Activated CD4-positive, alpha-beta memory T cell treated with anti-CD3 and anti-CD28 coated beads, Interleukin-2, amount 10 ng/mL, durations not matched to agents 7 days and 5 days (primary cell): ENCODE data around the gene GASK1B. TPM values are rescaled to one million over a fixed set of nuclear protein-coding genes. Genes with fewer than 3 reads are reported as not detected.

ENCODE experiments used
- CTCF ChIA-PET: fragments of 350-600 bp; sonication (Branson Sonifier 250); formaldehyde crosslinking; loops from one replicate; lab custom pipeline; 2021; ENCODE audit warnings: antibody characterized with exemption, inconsistent platforms; lab: Charles Lee
- POLR2A ChIA-PET: fragments of 350-600 bp; sonication (Branson Sonifier 250); formaldehyde crosslinking; loops from one replicate; lab custom pipeline; 2021; ENCODE audit warnings: antibody characterized with exemption; lab: Charles Lee
- DNase-seq: peaks from one replicate; pipeline ENCODE4 v3.0.0-alpha.2; 2020
- H3K27ac Mint-ChIP-seq: one replicate; pipeline ENCODE4 v1.8.0; 2021; ENCODE audit warnings: mild to moderate bottlenecking, mixed read lengths
- H3K27me3 Mint-ChIP-seq: one replicate; pipeline ENCODE4 v1.8.0; 2021; ENCODE audit warnings: mixed read lengths
- H3K36me3 Mint-ChIP-seq: one replicate; pipeline ENCODE4 v1.8.0; 2021; ENCODE audit warnings: low read depth, mixed read lengths
- H3K4me1 Mint-ChIP-seq: one replicate; pipeline ENCODE4 v1.8.0; 2021; ENCODE audit warnings: mixed read lengths
- H3K4me3 Mint-ChIP-seq: one replicate; pipeline ENCODE4 v1.8.0; 2021; ENCODE audit warnings: mild to moderate bottlenecking, mixed read lengths
- H3K9me3 Mint-ChIP-seq: one replicate; pipeline ENCODE4 v1.8.0; 2021; ENCODE audit warnings: mixed read lengths
- total RNA-seq, 2 experiments: library from RNA; stranded (reverse); gene quantifications; one replicate each; pipeline ENCODE4 v1.2.3, GENCODE V29; 2021

Gene GASK1B
- not detected for total RNA-seq

DNA sequence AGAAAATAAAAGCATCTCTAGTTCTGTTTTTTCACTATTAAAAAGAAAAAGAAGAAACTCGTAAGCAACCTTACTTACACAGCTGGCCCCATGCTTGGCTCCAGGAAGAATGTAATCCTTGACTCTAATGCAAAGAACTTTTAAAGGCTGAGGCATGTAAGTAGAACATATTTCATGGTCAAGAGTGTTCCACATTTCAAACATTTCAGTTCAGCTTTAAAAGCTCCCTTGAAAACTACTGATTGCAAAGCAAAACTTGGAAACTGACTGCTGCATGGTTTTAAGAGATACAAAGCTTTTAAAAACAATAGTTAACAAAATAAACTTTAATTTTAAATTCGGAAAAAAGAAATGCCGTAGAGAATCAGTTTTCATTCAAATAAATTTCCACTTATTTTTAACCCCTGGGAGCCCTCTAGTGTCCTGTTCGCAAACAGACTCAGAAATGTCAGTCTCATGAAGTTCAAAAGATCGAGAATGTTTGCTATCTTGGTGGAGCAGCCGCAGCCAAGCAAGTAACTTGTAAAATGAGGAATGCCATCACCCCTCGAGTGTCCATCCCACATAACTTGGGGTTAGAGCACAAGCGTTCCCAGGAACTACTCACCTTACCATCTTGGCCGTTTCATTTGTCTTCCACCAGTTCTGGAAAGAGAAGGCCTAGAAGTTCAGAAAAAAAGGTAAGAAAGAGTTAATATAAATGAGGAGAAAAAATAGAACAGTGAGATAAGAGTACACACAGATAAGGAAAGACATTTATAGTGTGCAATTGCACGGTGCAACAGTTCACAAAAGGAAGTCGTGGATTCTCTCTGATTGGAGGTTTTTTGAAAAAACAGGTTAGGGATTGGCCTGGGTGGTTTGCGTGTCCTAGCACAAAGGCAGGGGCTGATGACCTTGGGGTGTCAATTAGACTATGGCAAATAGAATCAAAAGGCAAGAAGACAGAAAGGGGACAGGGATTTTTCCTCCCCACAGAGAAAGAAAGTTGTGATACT lies at the start of gene GASK1B:
Gene GASK1B, minus strand, starts transcription at position 765 of the 998 bp plus-strand sequence. CDS start 1,650 bp downstream, outside the sequence.
- H3K4me3 Mint-ChIP-seq = no peak within 1 kb of the TSS
- no peak for DNase-seq
- H3K4me1 Mint-ChIP-seq = peaks cover 5% of the 10 kb centered on the region
- no peak within 1 kb of the TSS for H3K27ac Mint-ChIP-seq
- H3K27me3 Mint-ChIP-seq = peaks cover 26% of the 10 kb centered on the region
- no peaks in the 10 kb centered on the region for H3K36me3 Mint-ChIP-seq
- H3K9me3 Mint-ChIP-seq = no peaks in the 10 kb centered on the region
- CTCF ChIA-PET = interaction anchor here (1.2 to 1.7 kb wide), 4 partner anchors 9 to 182 kb away, joined by 3 to 6 read pairs (median 6); no protein-coding TSS in a partner anchor
- POLR2A ChIA-PET = no interaction called here

DNA sequence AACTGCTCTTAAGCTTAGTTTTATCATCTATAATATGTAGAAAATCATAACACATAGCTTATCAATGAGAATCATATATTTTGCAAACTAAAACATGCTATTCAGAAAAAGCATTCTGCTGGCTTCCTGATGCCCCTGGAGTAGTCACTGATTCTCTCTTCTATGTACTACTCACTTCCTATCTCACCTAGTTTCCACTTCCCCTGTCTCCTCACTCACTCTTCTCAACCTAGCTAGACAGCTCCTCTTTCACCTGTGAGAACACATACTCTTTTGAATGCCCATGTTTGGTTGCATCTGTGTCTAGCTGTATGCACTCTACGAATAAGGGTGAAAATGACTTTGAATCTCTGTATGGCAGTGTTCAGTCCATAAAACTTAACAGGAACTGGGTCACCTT lies 46.8 kb upstream of the GASK1B start:
- Mint-ChIP-seq H3K36me3 (no peaks in the 10 kb centered on the region), H3K4me3 (no peak overlapping the region), H3K4me1 (no peaks in the 10 kb centered on the region), H3K9me3 (no peaks in the 10 kb centered on the region), H3K27me3 (peaks cover 2% of the 10 kb centered on the region), H3K27ac (no peak overlapping the region)
- DNase-seq = no peak
- ChIA-PET CTCF (no interaction called here), POLR2A (no interaction called here)

DNA sequence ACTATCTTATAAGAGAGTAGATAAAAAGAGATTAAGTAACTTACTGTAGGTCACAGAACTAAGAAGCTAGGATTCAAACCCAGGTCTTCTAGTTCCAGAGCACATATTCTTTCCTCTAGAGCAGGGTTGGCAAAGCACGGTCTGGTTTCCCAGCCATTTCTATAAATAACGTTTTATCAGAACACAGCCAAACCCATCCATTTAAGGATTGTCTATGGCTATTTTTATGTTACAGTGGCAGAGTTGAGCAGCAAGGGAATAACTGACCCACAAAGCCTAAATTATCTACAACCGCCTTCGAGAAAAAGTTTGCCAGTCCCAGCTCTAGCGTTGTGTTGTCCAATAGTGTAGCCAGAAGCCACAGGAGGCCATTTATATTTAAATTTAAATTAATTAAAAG lies 44.9 kb upstream of the GASK1B start:
- CTCF ChIA-PET = no interaction called here
- H3K4me1 Mint-ChIP-seq = no peaks in the 10 kb centered on the region
- no peaks in the 10 kb centered on the region for H3K36me3 Mint-ChIP-seq
- H3K9me3 Mint-ChIP-seq = no peaks in the 10 kb centered on the region
- H3K4me3 Mint-ChIP-seq = no peak overlapping the region
- POLR2A ChIA-PET = no interaction called here
- no peaks in the 10 kb centered on the region for H3K27me3 Mint-ChIP-seq
- no peak overlapping the region for H3K27ac Mint-ChIP-seq
- no peak for DNase-seq

DNA sequence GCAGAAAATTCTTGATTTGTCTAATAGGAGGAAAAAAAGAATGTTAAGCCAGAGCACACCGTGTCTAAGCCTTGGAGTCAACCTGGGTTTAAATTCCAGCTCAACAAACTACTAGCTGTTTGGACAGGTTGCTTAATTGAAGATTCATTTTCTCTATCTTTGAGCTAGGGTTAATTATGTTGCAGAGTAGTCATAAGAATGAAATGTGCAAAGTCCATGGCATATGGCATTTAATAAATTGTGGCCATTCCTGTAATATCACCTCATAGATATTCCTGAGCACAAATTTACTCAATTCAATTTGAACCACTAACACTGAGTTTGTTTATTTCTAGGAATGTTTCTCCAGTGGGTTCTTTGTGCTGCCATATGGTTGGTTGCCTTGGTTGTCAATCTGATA lies 42.0 kb upstream of the GASK1B start:
- CTCF ChIA-PET = no interaction called here
- H3K4me3 Mint-ChIP-seq = no peak overlapping the region
- H3K36me3 Mint-ChIP-seq = no peaks in the 10 kb centered on the region
- DNase-seq = no peak
- H3K9me3 Mint-ChIP-seq = no peaks in the 10 kb centered on the region
- H3K27ac Mint-ChIP-seq = no peak overlapping the region
- H3K27me3 Mint-ChIP-seq = peaks cover 10% of the 10 kb centered on the region
- peaks cover 10% of the 10 kb centered on the region for H3K4me1 Mint-ChIP-seq
- POLR2A ChIA-PET = no interaction called here

DNA sequence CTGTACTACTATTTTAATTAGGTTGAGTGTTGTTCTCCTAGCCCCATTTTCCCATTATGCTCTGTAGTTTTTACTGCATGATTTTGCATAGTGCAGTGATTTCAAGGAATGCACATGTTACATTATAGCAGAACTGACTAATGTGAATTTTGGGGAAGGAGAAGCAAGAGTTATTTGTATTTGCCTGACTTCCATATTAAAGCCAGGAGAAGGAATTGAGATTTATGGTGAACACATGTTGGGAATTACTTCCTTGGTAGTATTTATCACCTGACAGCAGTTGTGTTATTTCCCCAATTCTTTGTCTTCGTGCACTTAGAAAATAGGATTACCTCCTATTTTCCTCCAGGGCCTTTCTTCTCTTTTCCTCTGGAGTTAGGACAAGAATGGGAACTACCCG lies 40.6 kb upstream of the GASK1B start:
- POLR2A ChIA-PET = no interaction called here
- Mint-ChIP-seq H3K27ac (no peak overlapping the region), H3K9me3 (no peaks in the 10 kb centered on the region), H3K4me3 (no peak overlapping the region), H3K4me1 (peaks cover 13% of the 10 kb centered on the region), H3K27me3 (peaks cover 17% of the 10 kb centered on the region), H3K36me3 (no peaks in the 10 kb centered on the region)
- DNase-seq = no peak
- CTCF ChIA-PET = no interaction called here

DNA sequence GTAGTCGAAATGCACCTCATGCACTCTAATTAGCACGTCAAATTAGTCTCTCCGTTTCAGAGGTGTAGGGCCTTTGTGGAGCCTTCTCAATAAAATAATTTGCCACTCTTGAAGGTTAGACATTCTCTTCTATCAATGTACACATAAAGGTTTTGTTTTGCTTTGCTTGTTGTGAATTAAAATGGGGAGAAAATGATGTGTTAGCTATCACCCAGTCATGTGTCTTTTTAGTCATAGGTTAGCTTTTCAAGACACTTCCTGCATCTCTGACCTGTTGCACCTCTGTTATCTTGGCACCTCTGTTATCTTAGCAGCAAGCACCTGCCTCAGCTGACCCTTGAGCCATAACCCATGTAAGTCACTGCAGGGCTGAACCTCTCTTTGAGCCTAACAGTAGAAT lies 38.4 kb upstream of the GASK1B start:
- no peak for DNase-seq
- H3K27ac Mint-ChIP-seq = no peak overlapping the region
- peaks cover 5% of the 10 kb centered on the region for H3K9me3 Mint-ChIP-seq
- peak overlapping the region; percentile 18 for H3K4me3 Mint-ChIP-seq
- ChIA-PET POLR2A (no interaction called here), CTCF (interaction anchor here (1.3 kb wide), 1 partner anchor 18 kb away, joined by 4 read pairs; no protein-coding TSS in a partner anchor)
- no peaks in the 10 kb centered on the region for H3K36me3 Mint-ChIP-seq
- peaks cover 13% of the 10 kb centered on the region for H3K4me1 Mint-ChIP-seq
- peaks cover 17% of the 10 kb centered on the region for H3K27me3 Mint-ChIP-seq

DNA sequence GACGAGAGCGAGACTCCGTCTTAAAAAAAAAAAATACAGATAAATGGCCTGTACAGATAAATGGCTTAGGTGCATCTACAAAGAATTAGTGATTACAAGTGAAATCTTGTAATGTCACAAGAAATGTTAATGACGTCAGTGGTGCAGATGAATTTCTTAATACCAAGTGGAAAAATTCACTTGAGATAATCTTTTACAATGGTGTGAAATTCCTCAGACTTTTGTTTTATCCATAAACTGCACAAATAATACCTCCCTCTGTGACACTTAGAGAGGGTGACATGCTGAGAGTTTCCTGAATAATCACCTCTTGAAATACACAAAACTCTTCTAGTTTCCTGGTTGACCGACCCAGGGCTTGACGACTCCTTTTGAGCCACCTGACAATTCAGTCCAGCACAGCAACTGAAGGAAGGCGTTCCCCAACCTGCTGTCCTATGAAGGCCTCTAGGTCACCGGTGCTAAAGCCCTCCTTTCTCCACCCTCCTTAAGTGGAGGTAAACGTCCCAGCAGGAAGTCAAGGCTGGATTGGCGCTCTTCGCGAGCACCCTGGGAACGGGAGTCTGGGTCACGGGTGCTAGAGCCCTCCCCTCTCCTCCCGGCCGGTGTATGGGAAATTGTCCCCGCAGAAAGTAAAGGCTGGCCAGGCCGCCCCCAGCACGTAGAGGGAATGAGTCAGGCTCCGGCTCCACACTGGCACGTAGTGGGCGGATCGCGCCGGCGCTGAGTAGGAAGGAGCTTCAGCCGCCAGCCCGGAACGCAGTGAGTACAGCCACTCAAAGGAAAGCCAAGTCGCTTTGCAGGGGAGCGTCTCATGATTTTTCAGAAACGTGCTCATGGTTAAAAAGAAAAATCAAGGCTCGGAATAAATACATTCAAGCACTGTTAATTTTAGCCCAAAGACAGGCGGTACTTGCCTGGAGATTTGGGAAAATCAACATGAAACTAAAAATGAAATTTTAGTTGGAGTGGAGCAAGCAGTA lies 37.3 kb upstream of the GASK1B start, which contains the start of gene TMEM144:
Gene TMEM144, plus strand, starts transcription at position 662 of the 983 bp plus-strand sequence. CDS start 2,182 bp downstream, outside the sequence.
- CTCF ChIA-PET = interaction anchor here (1.3 kb wide), 1 partner anchor 17 kb away, joined by 4 read pairs; no protein-coding TSS in a partner anchor
- POLR2A ChIA-PET = no interaction called here
- H3K36me3 Mint-ChIP-seq = no peaks in the 10 kb centered on the region
- peak; percentile 48 for DNase-seq
- peak within 1 kb of the TSS; percentile 61 for H3K4me3 Mint-ChIP-seq
- no peak within 1 kb of the TSS for H3K27ac Mint-ChIP-seq
- H3K9me3 Mint-ChIP-seq = peaks cover 5% of the 10 kb centered on the region
- peaks cover 13% of the 10 kb centered on the region for H3K4me1 Mint-ChIP-seq
- H3K27me3 Mint-ChIP-seq = peaks cover 17% of the 10 kb centered on the region

DNA sequence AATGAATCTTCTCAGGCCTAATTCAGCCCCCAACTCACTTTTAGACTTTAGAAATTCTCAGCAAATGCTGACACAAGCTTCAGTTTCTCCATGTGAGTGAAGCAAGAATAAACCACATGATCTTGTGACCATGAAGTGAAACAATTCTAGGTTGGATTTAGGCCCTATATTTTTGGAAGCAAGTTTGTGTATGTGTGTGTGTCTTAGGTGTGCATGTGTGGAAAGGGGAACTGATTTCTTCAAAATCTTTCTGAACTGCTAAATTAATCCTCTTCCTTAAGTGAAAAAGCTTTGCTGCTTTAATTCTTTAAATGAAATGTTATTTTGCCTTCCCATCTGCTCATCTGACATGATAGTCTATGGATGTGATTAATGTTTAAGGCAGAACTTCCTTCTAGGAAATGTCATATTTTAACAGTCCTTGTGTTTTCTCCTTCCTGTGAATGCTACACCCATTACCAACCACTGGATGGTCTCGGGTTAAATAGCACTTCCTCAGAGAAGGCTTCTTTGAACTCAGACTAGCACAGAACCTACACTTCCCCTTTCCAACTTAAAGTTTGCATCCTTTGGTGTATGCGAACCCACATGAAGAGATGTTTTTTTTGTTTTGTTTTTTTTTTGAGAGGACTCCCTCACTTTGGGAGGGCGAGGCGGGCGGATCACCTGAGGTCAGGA lies 36.3 kb upstream of the GASK1B start:
- Mint-ChIP-seq H3K36me3 (no peaks in the 10 kb centered on the region), H3K27me3 (peaks cover 17% of the 10 kb centered on the region), H3K4me3 (no peak overlapping the region), H3K4me1 (peaks cover 13% of the 10 kb centered on the region), H3K9me3 (peaks cover 5% of the 10 kb centered on the region), H3K27ac (no peak overlapping the region)
- CTCF ChIA-PET = no interaction called here
- POLR2A ChIA-PET = no interaction called here
- no peak for DNase-seq

DNA sequence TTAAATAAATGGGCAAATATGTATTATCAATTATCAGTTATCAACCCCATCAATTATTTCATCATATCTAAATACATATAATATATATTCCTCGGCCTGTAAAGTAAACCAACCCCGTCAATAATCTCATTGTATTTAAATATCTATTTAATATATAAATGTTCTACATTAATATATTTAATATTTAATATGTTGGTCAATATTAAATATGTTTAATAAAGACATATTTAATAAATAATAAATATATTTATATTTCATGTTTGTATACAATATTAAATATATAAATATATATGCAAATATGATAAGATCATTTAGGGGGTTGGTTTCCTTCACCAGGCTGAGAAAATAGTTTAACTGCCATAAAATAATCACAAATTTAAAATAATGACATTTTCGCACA lies 31.1 kb upstream of the GASK1B start:
- Mint-ChIP-seq H3K4me3 (no peak overlapping the region), H3K36me3 (no peaks in the 10 kb centered on the region), H3K4me1 (no peaks in the 10 kb centered on the region), H3K27ac (no peak overlapping the region), H3K27me3 (no peaks in the 10 kb centered on the region), H3K9me3 (peaks cover 5% of the 10 kb centered on the region)
- CTCF ChIA-PET = no interaction called here
- POLR2A ChIA-PET = no interaction called here
- DNase-seq = no peak

DNA sequence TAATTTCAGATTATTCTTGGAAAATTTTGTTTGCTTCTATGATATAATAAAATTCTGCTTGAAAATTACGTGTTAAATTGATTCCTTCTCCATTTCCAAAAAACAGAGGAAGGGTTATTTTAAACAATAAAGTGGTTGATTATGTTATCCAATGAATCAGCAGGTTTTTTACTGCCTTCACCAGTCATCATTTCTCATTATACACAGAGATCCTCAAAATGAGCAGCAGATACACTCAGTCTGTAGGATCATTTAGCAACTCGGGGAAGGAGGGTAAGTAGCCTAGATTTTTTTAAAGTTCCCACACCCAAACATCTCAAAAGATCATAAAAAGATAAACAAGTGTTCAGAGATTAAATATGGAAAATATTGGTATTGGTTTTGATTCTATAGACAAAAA lies 30.6 kb upstream of the GASK1B start:
- no peak for DNase-seq
- Mint-ChIP-seq H3K36me3 (no peaks in the 10 kb centered on the region), H3K4me3 (no peak overlapping the region), H3K9me3 (peaks cover 5% of the 10 kb centered on the region), H3K27ac (no peak overlapping the region), H3K4me1 (no peaks in the 10 kb centered on the region), H3K27me3 (no peaks in the 10 kb centered on the region)
- ChIA-PET CTCF (no interaction called here), POLR2A (no interaction called here)

DNA sequence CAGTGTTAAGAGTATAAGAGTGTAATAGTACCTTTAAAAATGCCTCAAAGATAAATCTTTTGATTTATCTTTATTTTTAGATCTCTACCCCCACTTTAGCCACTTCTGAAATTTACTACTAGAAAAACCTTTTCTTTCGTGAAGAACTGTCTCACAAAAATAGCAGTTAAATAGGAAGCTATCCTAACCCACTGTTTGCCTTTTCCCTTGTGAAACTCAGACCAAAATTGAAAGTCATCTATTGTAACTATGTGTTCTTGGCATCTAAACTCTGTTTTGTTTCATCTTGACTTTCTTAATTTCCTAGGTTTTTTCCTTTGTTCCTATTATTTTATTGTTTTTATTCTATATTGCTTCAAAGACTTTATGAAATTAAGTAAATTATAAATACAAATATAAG lies 29.7 kb upstream of the GASK1B start:
- Mint-ChIP-seq H3K9me3 (peaks cover 1% of the 10 kb centered on the region), H3K4me3 (no peak overlapping the region), H3K4me1 (no peaks in the 10 kb centered on the region), H3K27ac (no peak overlapping the region), H3K36me3 (no peaks in the 10 kb centered on the region), H3K27me3 (no peaks in the 10 kb centered on the region)
- ChIA-PET CTCF (no interaction called here), POLR2A (no interaction called here)
- no peak for DNase-seq

DNA sequence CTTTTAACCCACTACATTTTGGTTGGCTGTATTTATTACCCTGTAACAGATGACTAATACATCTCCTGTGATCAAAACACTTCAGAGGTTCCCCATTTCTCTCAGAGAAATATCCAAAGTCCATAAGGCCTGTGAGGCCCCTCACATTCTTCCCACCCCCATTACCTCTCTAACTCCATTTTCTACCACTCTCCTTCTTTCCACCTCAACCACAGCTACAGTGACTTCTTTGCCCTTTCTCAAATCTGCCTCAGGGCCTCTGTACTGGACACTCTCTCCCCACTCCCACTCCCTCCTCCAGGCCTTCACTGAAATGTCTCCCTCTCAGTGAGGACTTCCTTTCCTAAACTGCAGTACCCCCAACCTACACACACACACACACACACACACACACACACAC lies 29.1 kb upstream of the GASK1B start:
- Mint-ChIP-seq H3K27me3 (peaks cover 4% of the 10 kb centered on the region), H3K27ac (no peak overlapping the region), H3K4me1 (no peaks in the 10 kb centered on the region), H3K36me3 (no peaks in the 10 kb centered on the region), H3K4me3 (no peak overlapping the region), H3K9me3 (no peaks in the 10 kb centered on the region)
- POLR2A ChIA-PET = no interaction called here
- CTCF ChIA-PET = no interaction called here
- DNase-seq = no peak
